Panc1 (cell line): ENCODE measurements around the gene KIF18B. TPM values are rescaled to one million over a fixed set of nuclear protein-coding genes. Genes with fewer than 3 reads are reported as not detected.

Experiments used
- ATAC-seq: fragments of 200-7000 bp; cut with Tn5 transposase; 2 replicates; pipeline ENCODE4 v1.9.1; 2020; ENCODE audit warnings: mild to moderate bottlenecking, moderate library complexity
- BruUV-seq: library from RNA; stranded (reverse); fragments of 400-500 nt; replicated peaks from 2 replicates; lab custom pipeline; 2021; lab: Mats Ljungman, UMichigan
- CTCF ChIA-PET: fragments of 300-600 bp; sonication (Branson Sonifier 250); formaldehyde crosslinking; loops from one replicate; lab custom pipeline; 2022; ENCODE audit warnings: antibody characterized with exemption; lab: Charles Lee
- POLR2A ChIA-PET: fragments of 300-600 bp; sonication (Branson Sonifier 250); formaldehyde crosslinking; loops from one replicate; lab custom pipeline; 2022; ENCODE audit warnings: antibody characterized with exemption; lab: Charles Lee
- DNase-seq: peaks from one replicate; pipeline ENCODE4 v3.0.0-alpha.2; 2010; ENCODE audit warnings: low read depth, low spot score
- H3K27ac ChIP-seq: 2 replicates; pipeline ENCODE4 v1.5.1; 2011; ENCODE audit warnings: mild to moderate bottlenecking, low read length, inconsistent platforms
- H3K27me3 ChIP-seq: fragments of 200-500 bp; sonication (Bioruptor generic); 2 replicates; pipeline ENCODE4 v1.6.0; 2014; ENCODE audit warnings: low read length, inconsistent platforms; ENCODE audit not compliant: control insufficient read depth, insufficient read depth
- H3K36me3 ChIP-seq: fragments of 200-500 bp; sonication (Bioruptor generic); 2 replicates; pipeline ENCODE4 v1.5.1; 2014; ENCODE audit warnings: inconsistent platforms, mild to moderate bottlenecking, low read length, moderate library complexity; ENCODE audit not compliant: control insufficient read depth, insufficient read depth
- H3K4me1 ChIP-seq: 2 replicates; pipeline ENCODE4 v1.5.1; 2011; ENCODE audit warnings: inconsistent platforms, mild to moderate bottlenecking, low read length, moderate library complexity; ENCODE audit not compliant: control insufficient read depth, insufficient read depth
- H3K4me3 ChIP-seq, 2 experiments: 2 replicates each; pipeline ENCODE4 v1.5.1; 2011 to 2012; ENCODE audit warnings: low read depth in 2 of 2, low read length in 2 of 2, mild to moderate bottlenecking in 2 of 2, inconsistent platforms in 1 of 2, moderate library complexity in 1 of 2
- H3K9me3 ChIP-seq: fragments of 200-500 bp; sonication (Bioruptor generic); 2 replicates; pipeline ENCODE4 v1.5.1; 2014; ENCODE audit warnings: low read depth, mild to moderate bottlenecking, inconsistent platforms, low read length, moderate library complexity; ENCODE audit not compliant: control insufficient read depth, insufficient read depth
- POLR2AphosphoS5 ChIP-seq: IDR thresholded peaks from 2 replicates; pipeline ENCODE4 v1.6.1; 2012; ENCODE audit warnings: mild to moderate bottlenecking, low read depth, low read length, moderate library complexity
- SIN3A ChIP-seq: IDR thresholded peaks from 2 replicates; pipeline ENCODE4 v1.6.1; 2012; ENCODE audit warnings: low read depth, mild to moderate bottlenecking, low read length, moderate library complexity, borderline replicate concordance; ENCODE audit not compliant: insufficient read depth
- TCF7L2 ChIP-seq: IDR thresholded peaks from 2 replicates; pipeline ENCODE4 v1.6.1; 2011; ENCODE audit warnings: mild to moderate bottlenecking, low read depth, low read length, inconsistent platforms
- in situ Hi-C: cut with HindIII; loops from 2 replicates; pipeline ENCODE4 v1.10.0; 2016; ENCODE audit warnings: low sequenced_read_pairs, low pct_unique_long_range_greater_than_20kb
- intact Hi-C: fragments of 100-400 bp; cut with micrococcal nuclease; formaldehyde crosslinking; loops from one replicate; pipeline ENCODE4 v1.10.0; 2022; ENCODE audit not compliant: unreplicated experiment
- total RNA-seq: library from RNA; stranded (reverse); gene quantifications from one replicate; pipeline ENCODE4 v1.2.1, GENCODE V29; 2021; ENCODE audit not compliant: unreplicated experiment
- TF ChIP-seq, protein P1 (sequence below): fragments of 450-650 bp; IDR thresholded peaks from 2 replicates; pipeline ENCODE4 v1.5.1; 2017; ENCODE audit warnings: mild to moderate bottlenecking
- TF ChIP-seq, protein P2 (sequence below), 2 experiments: IDR thresholded peaks; 2 replicates each; pipeline ENCODE4 v1.6.1; 2011 to 2012; ENCODE audit warnings: low read depth in 2 of 2, control low read depth in 1 of 2, low read length in 1 of 2, mild to moderate bottlenecking in 1 of 2, moderate library complexity in 1 of 2; ENCODE audit not compliant: insufficient read depth in 1 of 2

Gene KIF18B
- total RNA-seq, 1 experiment from 2014 or later, result 31.3 TPM

DNA sequence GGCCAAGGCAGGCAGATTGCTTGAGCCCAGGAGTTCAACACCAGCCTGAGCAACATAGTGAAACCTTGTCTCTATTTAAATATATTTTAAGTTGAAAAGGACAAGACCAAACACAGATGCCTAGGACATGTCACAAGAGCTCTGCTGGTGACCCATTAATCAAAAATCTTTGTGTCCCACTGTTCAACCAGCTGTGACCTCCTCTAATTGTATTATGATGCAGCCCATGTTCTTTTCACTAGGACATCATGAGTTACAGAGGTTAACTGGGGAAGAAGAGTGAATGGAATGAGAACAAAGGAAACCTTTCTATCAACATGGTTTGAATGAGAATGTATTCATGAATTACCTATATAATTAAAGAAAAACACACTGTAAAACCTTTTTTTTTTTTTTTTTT lies 55.3 kb downstream of the KIF18B start:
- TF ChIP-seq POLR2AphosphoS5 (no peak), SIN3A (no peak), TCF7L2 (no peak)
- TF ChIP-seq, protein P1, sequence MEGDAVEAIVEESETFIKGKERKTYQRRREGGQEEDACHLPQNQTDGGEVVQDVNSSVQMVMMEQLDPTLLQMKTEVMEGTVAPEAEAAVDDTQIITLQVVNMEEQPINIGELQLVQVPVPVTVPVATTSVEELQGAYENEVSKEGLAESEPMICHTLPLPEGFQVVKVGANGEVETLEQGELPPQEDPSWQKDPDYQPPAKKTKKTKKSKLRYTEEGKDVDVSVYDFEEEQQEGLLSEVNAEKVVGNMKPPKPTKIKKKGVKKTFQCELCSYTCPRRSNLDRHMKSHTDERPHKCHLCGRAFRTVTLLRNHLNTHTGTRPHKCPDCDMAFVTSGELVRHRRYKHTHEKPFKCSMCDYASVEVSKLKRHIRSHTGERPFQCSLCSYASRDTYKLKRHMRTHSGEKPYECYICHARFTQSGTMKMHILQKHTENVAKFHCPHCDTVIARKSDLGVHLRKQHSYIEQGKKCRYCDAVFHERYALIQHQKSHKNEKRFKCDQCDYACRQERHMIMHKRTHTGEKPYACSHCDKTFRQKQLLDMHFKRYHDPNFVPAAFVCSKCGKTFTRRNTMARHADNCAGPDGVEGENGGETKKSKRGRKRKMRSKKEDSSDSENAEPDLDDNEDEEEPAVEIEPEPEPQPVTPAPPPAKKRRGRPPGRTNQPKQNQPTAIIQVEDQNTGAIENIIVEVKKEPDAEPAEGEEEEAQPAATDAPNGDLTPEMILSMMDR, result no peak
- TF ChIP-seq, protein P2, sequence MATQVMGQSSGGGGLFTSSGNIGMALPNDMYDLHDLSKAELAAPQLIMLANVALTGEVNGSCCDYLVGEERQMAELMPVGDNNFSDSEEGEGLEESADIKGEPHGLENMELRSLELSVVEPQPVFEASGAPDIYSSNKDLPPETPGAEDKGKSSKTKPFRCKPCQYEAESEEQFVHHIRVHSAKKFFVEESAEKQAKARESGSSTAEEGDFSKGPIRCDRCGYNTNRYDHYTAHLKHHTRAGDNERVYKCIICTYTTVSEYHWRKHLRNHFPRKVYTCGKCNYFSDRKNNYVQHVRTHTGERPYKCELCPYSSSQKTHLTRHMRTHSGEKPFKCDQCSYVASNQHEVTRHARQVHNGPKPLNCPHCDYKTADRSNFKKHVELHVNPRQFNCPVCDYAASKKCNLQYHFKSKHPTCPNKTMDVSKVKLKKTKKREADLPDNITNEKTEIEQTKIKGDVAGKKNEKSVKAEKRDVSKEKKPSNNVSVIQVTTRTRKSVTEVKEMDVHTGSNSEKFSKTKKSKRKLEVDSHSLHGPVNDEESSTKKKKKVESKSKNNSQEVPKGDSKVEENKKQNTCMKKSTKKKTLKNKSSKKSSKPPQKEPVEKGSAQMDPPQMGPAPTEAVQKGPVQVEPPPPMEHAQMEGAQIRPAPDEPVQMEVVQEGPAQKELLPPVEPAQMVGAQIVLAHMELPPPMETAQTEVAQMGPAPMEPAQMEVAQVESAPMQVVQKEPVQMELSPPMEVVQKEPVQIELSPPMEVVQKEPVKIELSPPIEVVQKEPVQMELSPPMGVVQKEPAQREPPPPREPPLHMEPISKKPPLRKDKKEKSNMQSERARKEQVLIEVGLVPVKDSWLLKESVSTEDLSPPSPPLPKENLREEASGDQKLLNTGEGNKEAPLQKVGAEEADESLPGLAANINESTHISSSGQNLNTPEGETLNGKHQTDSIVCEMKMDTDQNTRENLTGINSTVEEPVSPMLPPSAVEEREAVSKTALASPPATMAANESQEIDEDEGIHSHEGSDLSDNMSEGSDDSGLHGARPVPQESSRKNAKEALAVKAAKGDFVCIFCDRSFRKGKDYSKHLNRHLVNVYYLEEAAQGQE (IDR thresholded peaks at IDR 0.05; ENCODE audit: insufficient read depth in 1 of 2, low read depth in 2 of 2, low read length in 1 of 2), result no peak
- H3K9me3 ChIP-seq, result no peaks in the 10 kb centered on the region
- in situ Hi-C loops (no loop called here), intact Hi-C loops (no loop called here)
- no TSS peak for BruUV-seq
- no peak overlapping the region for H3K4me3 ChIP-seq
- H3K4me1 ChIP-seq, result no peaks in the 10 kb centered on the region
- no peaks in the 10 kb centered on the region for H3K27me3 ChIP-seq
- H3K27ac ChIP-seq, result no peak overlapping the region
- no peak for ATAC-seq
- POLR2A ChIA-PET, result interaction anchor here (0.6 kb wide), 1 partner anchor 147 kb away, joined by 4 read pairs; no protein-coding TSS in a partner anchor
- CTCF ChIA-PET, result no interaction called here
- no peak for DNase-seq
- H3K36me3 ChIP-seq, result peaks cover 2% of the 10 kb centered on the region; the same call in 1 of the 2 replicates

DNA sequence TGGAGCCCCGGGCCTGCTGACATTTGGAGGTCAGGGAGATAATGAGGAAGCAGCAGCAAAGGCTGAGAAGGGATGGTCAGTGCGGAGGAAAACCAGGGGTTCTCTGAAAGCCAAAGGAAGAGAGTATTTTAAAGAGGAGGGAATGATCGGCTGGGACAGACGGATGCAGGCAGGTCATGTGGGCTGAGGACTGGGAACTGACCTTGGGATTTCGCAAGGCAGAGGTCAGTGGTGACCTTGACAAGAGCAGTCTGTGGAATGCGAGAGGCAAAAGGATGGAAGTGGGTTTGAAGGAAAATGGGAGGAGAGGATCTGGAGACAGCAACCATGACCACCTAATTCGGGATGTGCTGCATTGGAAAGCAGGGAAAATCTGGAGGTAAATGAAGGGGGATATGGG lies 58.6 kb downstream of the KIF18B start:
- Histone ChIP-seq H3K9me3 (no peaks in the 10 kb centered on the region), H3K36me3 (peaks cover 6% of the 10 kb centered on the region), H3K4me1 (no peaks in the 10 kb centered on the region), H3K4me3 (no peak overlapping the region), H3K27ac (no peak overlapping the region), H3K27me3 (no peaks in the 10 kb centered on the region)
- no peak for ATAC-seq
- in situ Hi-C loops (no loop called here), intact Hi-C loops (no loop called here)
- DNase-seq, result no peak
- ChIA-PET CTCF (no interaction called here), POLR2A (no interaction called here)
- TF ChIP-seq, protein P2 (IDR thresholded peaks at IDR 0.05; ENCODE audit: insufficient read depth in 1 of 2, low read depth in 2 of 2, low read length in 1 of 2), result no peak
- TF ChIP-seq, protein P1, result no peak
- TF ChIP-seq SIN3A, result no peak
- TF ChIP-seq POLR2AphosphoS5, result no peak
- no peak for TF ChIP-seq TCF7L2
- BruUV-seq, result no TSS peak
